ENCODE results near the gene SSH2.

Gene SSH2

GRCh38 chr17:29592850-29593551 lies 337.0 kb downstream of the SSH2 start, which contains the start of gene ANKRD13B:
Gene ANKRD13B (plus strand): TSS chr17:29593132. CDS start chr17:29593622, 490 bp downstream.
- DNase-seq (ENCODE audit: low read depth), result no peak
- TF ChIP-seq CTCF (conservative IDR thresholded peaks at IDR 0.05; ENCODE audit: control insufficient read depth, insufficient read depth, low read depth, low read length), result no peak
- H3K4me3 ChIP-seq (ENCODE audit: control insufficient read depth, low read depth, low read length), result peak within 1 kb of the TSS; percentile 57

- peak overlapping the region; percentile 29 for H3K4me3 ChIP-seq (ENCODE audit: control insufficient read depth, low read depth, low read length)
- DNase-seq (ENCODE audit: low read depth), result peak; percentile 70
- peak; percentile 74 for TF ChIP-seq CTCF (conservative IDR thresholded peaks at IDR 0.05; ENCODE audit: control insufficient read depth, insufficient read depth, low read depth, low read length)
These were observed 338.1 kb downstream of the SSH2 start for GRCh38 chr17:29591737-29592608.

- peak; percentile 65 for DNase-seq (ENCODE audit: low read depth)
- H3K4me3 ChIP-seq (ENCODE audit: control insufficient read depth, low read depth, low read length), result peak overlapping the region; percentile 29
- no peak for TF ChIP-seq CTCF (conservative IDR thresholded peaks at IDR 0.05; ENCODE audit: control insufficient read depth, insufficient read depth, low read depth, low read length)
These were observed 338.8 kb downstream of the SSH2 start for GRCh38 chr17:29591146-29591736.

- no peak for TF ChIP-seq CTCF (conservative IDR thresholded peaks at IDR 0.05; ENCODE audit: control insufficient read depth, insufficient read depth, low read depth, low read length)
- peak; percentile 78 for DNase-seq (ENCODE audit: low read depth)
- peak overlapping the region; percentile 42 for H3K4me3 ChIP-seq (ENCODE audit: control insufficient read depth, low read depth, low read length)
These were observed 339.4 kb downstream of the SSH2 start for GRCh38 chr17:29590411-29591145.

GRCh38 chr17:29589524-29590410 lies 340.3 kb downstream of the SSH2 start, which contains the start of gene GIT1:
Gene GIT1 (minus strand): TSS chr17:29589648. CDS start chr17:29589378, 270 bp downstream.
- peak within 1 kb of the TSS; percentile 75 for H3K4me3 ChIP-seq (ENCODE audit: control insufficient read depth, low read depth, low read length)
- TF ChIP-seq CTCF (conservative IDR thresholded peaks at IDR 0.05; ENCODE audit: control insufficient read depth, insufficient read depth, low read depth, low read length), result no peak
- DNase-seq (ENCODE audit: low read depth), result peak; percentile 68
